Astrocyte of the spinal cord (primary cell): ENCODE data around the gene HBS1L.

Experiments
- DNase-seq: peaks from one replicate; pipeline ENCODE4 v3.0.0; 2011; ENCODE audit warnings: low read depth, low spot score
- H3K4me3 ChIP-seq: 2 replicates; pipeline ENCODE4 v1.5.1; 2011; ENCODE audit warnings: low read depth, mild to moderate bottlenecking, low read length, moderate library complexity
- CTCF ChIP-seq: IDR thresholded peaks from 2 replicates; pipeline ENCODE4 v1.5.1; 2012; ENCODE audit warnings: low read depth, mild to moderate bottlenecking, low read length, inconsistent platforms
- in situ Hi-C: cut with HindIII; loops from 2 replicates; pipeline ENCODE4 v1.10.0; 2017; ENCODE audit warnings: low sequenced_read_pairs

The HBS1L gene

GRCh38 chr6:134948691-134949090, 105.9 kb downstream of the HBS1L start:
- H3K4me3 ChIP-seq: no peak overlapping the region
- in situ Hi-C loops: no loop called here
- no peak for TF ChIP-seq CTCF
- no peak for DNase-seq

GRCh38 chr6:134948142-134948541, 106.5 kb downstream of the HBS1L start:
- TF ChIP-seq CTCF: no peak
- in situ Hi-C loops: no loop called here

GRCh38 chr6:134945045-134945444, 109.6 kb downstream of the HBS1L start:
- no peak overlapping the region for H3K4me3 ChIP-seq
- no peak for TF ChIP-seq CTCF
- in situ Hi-C loops: no loop called here
- no peak for DNase-seq

More at GRCh38 chr6:134948142-134948541, 106.5 kb downstream of the HBS1L start:
- no peak overlapping the region for H3K4me3 ChIP-seq
- DNase-seq: no peak

GRCh38 chr6:134943522-134944111, 111.0 kb downstream of the HBS1L start:
- in situ Hi-C loops: no loop called here
- no peak for TF ChIP-seq CTCF
- no peak overlapping the region for H3K4me3 ChIP-seq
- DNase-seq: no peak

- no peak for TF ChIP-seq CTCF
- in situ Hi-C loops: no loop called here
- H3K4me3 ChIP-seq: no peak overlapping the region
- no peak for DNase-seq
Measured at GRCh38 chr6:134938896-134939295, 115.7 kb downstream of the HBS1L start.

- no peak overlapping the region for H3K4me3 ChIP-seq
- in situ Hi-C loops: no loop called here
- TF ChIP-seq CTCF: no peak
Measured at GRCh38 chr6:134937426-134937825, 117.2 kb downstream of the HBS1L start.

More at GRCh38 chr6:134937426-134937825, 117.2 kb downstream of the HBS1L start:
- no peak for DNase-seq
